ENCODE measurements around the gene PROZ. TPM values are rescaled to one million over a fixed set of nuclear protein-coding genes. Genes with fewer than 3 reads are reported as not detected.

Gene PROZ
- total and polyA plus RNA-seq, 2 of the 13 experiments (the other 11 are each of a cell fraction or from before 2014, with no cell fraction given), result 5.6 to 22.5 TPM

DNA sequence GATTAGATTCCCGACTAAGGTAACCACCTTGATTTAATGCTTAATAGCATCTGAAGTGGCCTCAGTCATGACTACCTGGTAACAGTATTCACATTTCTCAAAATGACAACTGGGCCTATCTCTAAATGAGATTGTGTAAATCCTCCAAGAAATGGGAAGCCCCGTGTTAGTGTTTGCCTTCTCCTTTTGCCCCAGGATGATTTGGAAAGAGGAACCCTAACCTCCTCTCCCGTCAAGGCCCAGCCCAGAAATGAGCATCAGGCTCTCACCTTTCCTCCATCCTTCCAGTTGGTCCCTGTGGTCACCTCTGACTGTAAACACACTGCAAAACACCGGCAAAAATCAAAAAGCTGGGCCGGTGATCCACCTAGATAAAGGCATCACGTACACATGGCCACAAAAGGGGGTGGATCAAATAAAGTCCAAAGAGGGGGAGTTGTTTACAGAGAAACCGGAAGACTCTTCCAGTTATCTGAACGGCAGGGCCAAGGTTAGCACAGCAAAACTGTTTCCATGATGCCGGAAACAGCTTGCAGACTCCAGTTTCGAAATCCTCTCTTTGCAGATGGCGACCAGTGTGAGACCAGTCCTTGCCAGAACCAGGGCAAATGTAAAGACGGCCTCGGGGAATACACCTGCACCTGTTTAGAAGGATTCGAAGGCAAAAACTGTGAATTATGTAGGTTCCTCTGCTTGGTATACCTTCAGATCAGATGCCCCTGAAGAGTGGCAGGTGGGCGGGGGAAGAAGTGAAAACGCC lies 19.5 kb upstream of the PROZ start (continued):
- TF ChIP-seq, protein P1, sequence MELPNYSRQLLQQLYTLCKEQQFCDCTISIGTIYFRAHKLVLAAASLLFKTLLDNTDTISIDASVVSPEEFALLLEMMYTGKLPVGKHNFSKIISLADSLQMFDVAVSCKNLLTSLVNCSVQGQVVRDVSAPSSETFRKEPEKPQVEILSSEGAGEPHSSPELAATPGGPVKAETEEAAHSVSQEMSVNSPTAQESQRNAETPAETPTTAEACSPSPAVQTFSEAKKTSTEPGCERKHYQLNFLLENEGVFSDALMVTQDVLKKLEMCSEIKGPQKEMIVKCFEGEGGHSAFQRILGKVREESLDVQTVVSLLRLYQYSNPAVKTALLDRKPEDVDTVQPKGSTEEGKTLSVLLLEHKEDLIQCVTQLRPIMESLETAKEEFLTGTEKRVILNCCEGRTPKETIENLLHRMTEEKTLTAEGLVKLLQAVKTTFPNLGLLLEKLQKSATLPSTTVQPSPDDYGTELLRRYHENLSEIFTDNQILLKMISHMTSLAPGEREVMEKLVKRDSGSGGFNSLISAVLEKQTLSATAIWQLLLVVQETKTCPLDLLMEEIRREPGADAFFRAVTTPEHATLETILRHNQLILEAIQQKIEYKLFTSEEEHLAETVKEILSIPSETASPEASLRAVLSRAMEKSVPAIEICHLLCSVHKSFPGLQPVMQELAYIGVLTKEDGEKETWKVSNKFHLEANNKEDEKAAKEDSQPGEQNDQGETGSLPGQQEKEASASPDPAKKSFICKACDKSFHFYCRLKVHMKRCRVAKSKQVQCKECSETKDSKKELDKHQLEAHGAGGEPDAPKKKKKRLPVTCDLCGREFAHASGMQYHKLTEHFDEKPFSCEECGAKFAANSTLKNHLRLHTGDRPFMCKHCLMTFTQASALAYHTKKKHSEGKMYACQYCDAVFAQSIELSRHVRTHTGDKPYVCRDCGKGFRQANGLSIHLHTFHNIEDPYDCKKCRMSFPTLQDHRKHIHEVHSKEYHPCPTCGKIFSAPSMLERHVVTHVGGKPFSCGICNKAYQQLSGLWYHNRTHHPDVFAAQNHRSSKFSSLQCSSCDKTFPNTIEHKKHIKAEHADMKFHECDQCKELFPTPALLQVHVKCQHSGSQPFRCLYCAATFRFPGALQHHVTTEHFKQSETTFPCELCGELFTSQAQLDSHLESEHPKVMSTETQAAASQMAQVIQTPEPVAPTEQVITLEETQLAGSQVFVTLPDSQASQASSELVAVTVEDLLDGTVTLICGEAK (IDR thresholded peaks at IDR 0.05), result no peak
- TF ChIP-seq, protein P1 (CRISPR knock-in tag; IDR thresholded peaks at IDR 0.05), result peak; percentile 89
- TF ChIP-seq ZNF143 (CRISPR knock-in tag; IDR thresholded peaks at IDR 0.05) (peak; percentile 21; the same call in 1 of the 2 replicates), AKAP8 (CRISPR knock-in tag; IDR thresholded peaks at IDR 0.05) (0 out of 2 replicates have a peak, but pooled peaks have one; percentile 64), ZNF83 (CRISPR knock-in tag; IDR thresholded peaks at IDR 0.05; ENCODE audit: borderline replicate concordance) (no peak), ZFP36 (IDR thresholded peaks at IDR 0.05; ENCODE audit: borderline replicate concordance, low read depth, low read length, partially characterized antibody) (no peak), ZNF598 (CRISPR knock-in tag; IDR thresholded peaks at IDR 0.05; ENCODE audit: borderline replicate concordance) (no peak), NKX3-1 (CRISPR knock-in tag; IDR thresholded peaks at IDR 0.05) (0 out of 2 replicates have a peak, but pooled peaks have one; percentile 41), TBL1XR1 (IDR thresholded peaks at IDR 0.05; ENCODE audit: borderline replicate concordance, low read length, partially characterized antibody) (peak; percentile 56), ZNF790 (CRISPR knock-in tag; IDR thresholded peaks at IDR 0.05; ENCODE audit: borderline replicate concordance) (peak; percentile 66; the same call in 1 of the 2 replicates), ZNF274 (CRISPR knock-in tag; IDR thresholded peaks at IDR 0.05) (no peak), TOPORS (CRISPR knock-in tag; IDR thresholded peaks at IDR 0.05) (no peak), PHF5A (CRISPR knock-in tag; IDR thresholded peaks at IDR 0.05; ENCODE audit: low read depth, unreplicated experiment) (no peak)
- TF ChIP-seq, protein P2, sequence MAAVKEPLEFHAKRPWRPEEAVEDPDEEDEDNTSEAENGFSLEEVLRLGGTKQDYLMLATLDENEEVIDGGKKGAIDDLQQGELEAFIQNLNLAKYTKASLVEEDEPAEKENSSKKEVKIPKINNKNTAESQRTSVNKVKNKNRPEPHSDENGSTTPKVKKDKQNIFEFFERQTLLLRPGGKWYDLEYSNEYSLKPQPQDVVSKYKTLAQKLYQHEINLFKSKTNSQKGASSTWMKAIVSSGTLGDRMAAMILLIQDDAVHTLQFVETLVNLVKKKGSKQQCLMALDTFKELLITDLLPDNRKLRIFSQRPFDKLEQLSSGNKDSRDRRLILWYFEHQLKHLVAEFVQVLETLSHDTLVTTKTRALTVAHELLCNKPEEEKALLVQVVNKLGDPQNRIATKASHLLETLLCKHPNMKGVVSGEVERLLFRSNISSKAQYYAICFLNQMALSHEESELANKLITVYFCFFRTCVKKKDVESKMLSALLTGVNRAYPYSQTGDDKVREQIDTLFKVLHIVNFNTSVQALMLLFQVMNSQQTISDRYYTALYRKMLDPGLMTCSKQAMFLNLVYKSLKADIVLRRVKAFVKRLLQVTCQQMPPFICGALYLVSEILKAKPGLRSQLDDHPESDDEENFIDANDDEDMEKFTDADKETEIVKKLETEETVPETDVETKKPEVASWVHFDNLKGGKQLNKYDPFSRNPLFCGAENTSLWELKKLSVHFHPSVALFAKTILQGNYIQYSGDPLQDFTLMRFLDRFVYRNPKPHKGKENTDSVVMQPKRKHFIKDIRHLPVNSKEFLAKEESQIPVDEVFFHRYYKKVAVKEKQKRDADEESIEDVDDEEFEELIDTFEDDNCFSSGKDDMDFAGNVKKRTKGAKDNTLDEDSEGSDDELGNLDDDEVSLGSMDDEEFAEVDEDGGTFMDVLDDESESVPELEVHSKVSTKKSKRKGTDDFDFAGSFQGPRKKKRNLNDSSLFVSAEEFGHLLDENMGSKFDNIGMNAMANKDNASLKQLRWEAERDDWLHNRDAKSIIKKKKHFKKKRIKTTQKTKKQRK (IDR thresholded peaks at IDR 0.05; ENCODE audit: low read length), result no peak
- TF ChIP-seq, protein P3, sequence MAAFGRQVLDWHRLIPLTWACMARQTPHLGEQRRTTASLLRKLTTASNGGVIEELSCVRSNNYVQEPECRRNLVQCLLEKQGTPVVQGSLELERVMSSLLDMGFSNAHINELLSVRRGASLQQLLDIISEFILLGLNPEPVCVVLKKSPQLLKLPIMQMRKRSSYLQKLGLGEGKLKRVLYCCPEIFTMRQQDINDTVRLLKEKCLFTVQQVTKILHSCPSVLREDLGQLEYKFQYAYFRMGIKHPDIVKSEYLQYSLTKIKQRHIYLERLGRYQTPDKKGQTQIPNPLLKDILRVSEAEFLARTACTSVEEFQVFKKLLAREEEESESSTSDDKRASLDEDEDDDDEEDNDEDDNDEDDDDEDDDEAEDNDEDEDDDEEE (CRISPR knock-in tag; IDR thresholded peaks at IDR 0.05), result 0 out of 2 replicates have a peak, but pooled peaks have one; percentile 22

Measured in HepG2 (cell line).